GM18526 (cell line): ENCODE results near the gene MRPS18A.

Experiments
- POLR2A ChIP-seq: IDR thresholded peaks from 3 replicates; pipeline ENCODE4 v1.6.1; 2011; ENCODE audit not compliant: insufficient read length; ENCODE audit errors: extremely low read depth

Gene MRPS18A

GRCh38 chr6:43644940-43645612 is 42.5 kb downstream of the MRPS18A start, which contains the start of gene RSPH9:
Gene RSPH9 (plus strand): TSS chr6:43645036. CDS start chr6:43645099, 63 bp downstream.
- TF ChIP-seq POLR2A: no peak

- TF ChIP-seq POLR2A: no peak
Observed at GRCh38 chr6:43639984-43640800, 47.4 kb downstream of the MRPS18A start.

DNA sequence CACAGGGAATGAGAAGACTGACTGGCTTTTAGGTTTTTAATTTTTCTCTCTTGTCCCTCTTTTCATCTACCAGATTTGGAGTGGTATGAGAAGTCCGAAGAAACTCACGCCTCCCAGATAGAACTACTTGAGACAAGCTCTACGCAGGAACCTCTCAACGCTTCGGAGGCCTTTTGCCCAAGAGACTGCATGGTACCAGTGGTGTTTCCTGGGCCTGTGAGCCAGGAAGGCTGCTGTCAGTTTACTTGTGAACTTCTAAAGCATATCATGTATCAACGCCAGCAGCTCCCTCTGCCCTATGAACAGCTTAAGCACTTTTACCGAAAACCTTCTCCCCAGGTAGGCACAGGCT is 51.3 kb downstream of the MRPS18A start:
- TF ChIP-seq POLR2A: no peak

DNA sequence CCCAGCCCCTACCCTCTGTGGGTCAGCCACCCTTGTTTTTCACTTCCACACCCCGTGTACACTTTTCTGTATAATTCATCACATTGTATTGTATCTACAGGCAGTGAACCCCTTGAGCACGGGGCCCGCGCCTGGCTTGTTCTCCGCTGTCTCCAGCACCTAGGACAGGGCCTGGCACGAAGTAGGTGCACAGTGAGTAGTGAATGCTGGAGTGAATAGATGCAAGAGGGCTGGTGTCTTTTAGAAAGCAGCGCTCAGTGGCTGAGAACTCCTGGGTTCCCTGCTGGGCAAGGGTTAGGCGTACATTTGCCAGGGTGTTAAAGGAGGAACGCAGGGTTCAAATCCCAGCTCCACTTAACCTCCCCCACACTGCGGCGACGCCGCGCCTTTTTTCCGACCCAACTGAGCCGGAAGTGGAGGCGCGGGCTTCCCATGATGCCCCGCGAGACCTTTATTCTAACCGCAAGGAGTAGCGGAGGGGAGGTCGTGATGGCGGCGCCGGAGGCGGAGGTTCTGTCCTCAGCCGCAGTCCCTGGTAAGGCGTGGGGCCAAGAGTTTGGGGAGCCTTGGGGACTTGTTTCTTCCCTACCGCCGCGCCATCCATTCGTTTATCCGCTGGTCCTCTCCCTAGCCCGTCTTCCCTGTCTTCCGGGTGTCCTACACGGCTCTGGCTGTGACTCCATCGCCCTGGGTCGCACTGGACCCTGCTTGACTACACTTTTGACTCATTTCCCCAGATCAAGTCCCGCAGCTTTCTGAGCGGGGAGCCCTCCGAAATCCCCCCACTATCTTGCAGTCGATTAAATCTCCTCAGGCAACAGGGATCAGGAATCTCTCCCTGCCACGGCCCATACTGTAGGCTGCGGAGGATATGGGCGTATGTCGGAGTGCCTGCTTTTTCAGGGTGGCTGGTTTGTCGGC is 51.9 kb downstream of the MRPS18A start, which contains the start of gene MAD2L1BP:
Gene MAD2L1BP, plus strand, starts transcription at position 454 of the 921 bp plus-strand sequence. Its CDS starts 36 bp downstream, at position 490.
- peak; percentile 91 for TF ChIP-seq POLR2A

DNA sequence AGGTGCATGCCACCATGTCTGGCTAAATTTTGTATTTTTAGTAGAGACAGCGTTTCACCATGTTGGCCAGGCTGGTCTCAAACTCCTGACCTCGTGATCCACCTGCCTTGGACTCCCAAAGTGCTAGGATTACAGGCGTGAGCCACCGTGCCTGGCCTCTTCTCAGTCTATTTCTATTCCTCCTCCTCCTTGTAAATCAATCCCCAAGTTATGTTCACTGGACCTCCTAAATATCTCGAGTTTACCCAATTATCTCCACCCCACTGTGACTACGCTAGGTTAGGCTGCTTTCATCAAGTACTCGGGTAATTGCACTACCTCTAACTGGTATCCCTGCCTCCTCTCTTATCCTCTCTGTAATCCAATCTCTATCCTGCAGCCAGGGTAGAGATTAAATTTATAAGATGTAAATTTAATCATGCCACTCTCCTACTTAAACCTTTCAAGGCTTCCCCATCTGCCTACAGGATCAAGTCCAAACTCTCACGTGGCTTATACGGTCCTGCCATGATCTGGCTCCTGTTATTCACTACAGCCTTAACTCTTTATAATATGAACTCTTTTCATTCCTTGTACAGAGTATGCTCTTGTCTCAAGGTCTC is 52.8 kb downstream of the MRPS18A start:
- TF ChIP-seq POLR2A: no peak

GRCh38 chr6:43630980-43631619 is 56.5 kb downstream of the MRPS18A start:
- TF ChIP-seq POLR2A: no peak

DNA sequence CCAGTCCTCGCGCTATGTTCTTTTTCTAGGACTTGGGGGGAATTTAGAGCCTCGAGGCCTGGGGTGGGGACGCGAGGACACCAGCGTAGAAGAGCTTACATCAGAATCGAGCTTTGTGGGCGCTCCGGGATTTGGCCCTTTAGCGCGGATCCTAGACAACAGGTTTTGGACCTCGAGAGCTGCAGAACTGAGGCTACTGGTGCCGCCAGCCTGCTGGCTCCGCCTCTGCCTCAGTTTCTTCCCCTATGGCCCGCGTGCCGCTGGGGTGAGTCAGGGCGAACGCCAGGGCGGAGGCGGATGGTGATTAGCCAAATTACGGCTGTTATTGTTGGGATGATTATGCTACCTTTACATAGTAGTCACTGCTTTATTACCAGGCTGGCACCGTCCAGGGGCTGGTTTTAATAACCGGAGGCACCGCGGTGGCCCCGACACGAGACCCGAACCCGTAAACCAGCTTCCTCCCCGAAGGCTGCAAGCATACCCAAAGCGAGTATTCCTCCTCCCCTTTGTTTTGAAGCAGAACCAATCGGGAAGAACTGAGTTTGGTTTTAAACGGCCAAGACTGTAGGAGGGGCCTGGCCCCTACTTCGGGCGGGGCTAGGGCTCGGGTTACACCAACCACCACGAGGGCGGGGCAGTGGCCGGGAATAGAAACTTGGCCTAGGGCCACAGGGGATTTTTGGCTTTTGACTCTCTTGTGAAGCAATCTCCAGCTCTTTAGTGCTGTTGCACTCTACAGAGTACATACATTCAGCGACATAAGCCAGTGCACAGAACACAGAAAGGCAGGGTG is 57.9 kb downstream of the MRPS18A start:
- TF ChIP-seq POLR2A: peak; percentile 68

GRCh38 chr6:43629104-43629504 is 58.5 kb downstream of the MRPS18A start, which contains the start of gene GTPBP2:
Gene GTPBP2 (minus strand): TSS chr6:43629264. CDS start chr6:43629162, 102 bp downstream.
- TF ChIP-seq POLR2A: peak; percentile 38

GRCh38 chr6:43628393-43629103 is 59.0 kb downstream of the MRPS18A start:
- TF ChIP-seq POLR2A: no peak

GRCh38 chr6:43627008-43627825 is 60.4 kb downstream of the MRPS18A start:
- no peak for TF ChIP-seq POLR2A

- no peak for TF ChIP-seq POLR2A
Observed at GRCh38 chr6:43625393-43625992, 62.1 kb downstream of the MRPS18A start.
